Hepatic stellate cell (primary cell): ENCODE measurements around the gene PARP9.
"Not testable (repeated sequence)": the region's sequence is repeated elsewhere in the genome, so short reads cannot be mapped to it uniquely, and the experiment has no call there.

Experiments used
- DNase-seq: peaks from one replicate; pipeline ENCODE4 v3.0.0; 2011; ENCODE audit warnings: low spot score

PARP9 gene

DNA sequence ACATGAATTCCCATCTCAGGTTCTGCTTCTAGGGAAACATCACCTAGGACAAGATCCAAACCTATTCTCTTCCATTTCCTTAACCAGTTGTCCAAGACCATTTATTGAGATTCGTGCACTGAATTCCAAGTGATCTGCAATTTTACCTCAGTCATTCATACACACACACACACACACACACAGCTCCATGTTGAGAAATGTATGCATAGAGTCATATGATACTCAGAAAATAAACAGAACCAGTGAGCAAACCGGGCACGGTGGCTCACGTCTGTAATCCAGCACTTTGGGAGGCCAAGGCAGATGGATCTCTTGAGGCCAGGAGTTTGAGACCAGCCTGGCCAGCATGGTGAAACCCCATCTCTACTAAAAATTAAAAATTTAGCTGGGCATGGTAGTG lies 43.2 kb downstream of the PARP9 start:
- no peak for DNase-seq

GRCh38 chr3:122519693-122520092 lies 44.4 kb downstream of the PARP9 start:
- DNase-seq, result no peak

GRCh38 chr3:122516846-122517360 lies 47.2 kb downstream of the PARP9 start:
- no peak for DNase-seq

DNA sequence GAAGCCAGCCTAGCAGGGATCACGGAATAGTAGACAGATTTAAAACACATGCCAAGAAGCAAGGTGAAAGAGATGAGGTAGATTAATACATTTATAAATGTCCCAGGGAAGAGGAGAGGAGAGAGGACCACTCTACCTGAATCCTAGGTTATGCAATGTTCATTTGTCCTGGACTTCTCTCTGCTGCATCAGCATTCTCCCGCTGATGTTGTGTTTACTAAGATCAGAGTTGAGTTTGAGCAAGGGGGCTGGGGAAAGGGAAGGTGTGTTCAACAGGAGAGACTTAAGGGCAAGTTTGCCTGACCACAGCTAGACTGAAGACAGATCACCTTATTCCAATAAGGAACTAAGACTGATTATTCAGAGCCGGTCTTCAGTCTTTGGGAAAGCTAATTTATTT lies 48.2 kb downstream of the PARP9 start:
- DNase-seq, result no peak

DNA sequence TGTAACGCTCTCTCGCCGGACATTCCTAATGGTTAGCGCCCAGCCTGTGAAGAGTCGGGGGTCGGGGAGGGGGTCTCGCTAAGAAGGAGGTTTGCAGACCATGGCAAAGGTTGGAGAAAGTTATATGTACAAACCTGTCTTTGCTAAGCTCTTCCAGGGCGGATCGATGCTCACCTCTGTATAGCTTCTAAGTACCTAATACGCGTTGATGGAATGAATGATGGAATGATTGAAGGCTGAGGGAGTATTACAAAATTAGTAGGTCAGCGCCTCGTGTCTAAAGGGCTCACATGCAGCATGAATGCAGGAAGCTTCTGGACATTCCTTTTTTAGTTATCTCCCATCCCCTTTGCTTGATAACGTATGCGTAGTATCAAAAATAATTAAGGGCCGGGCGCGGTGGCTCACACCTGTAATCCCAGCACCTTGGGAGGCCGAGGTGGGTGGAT lies 49.1 kb downstream of the PARP9 start:
- DNase-seq, result no peak

- DNase-seq, result peak; percentile 94
Observed at GRCh38 chr3:122514123-122515019, 49.7 kb downstream of the PARP9 start, which contains the start of gene KPNA1. TSS of gene KPNA1 (minus strand) at chr3:122514939. CDS start at chr3:122496565, 18,374 bp downstream.

- no peak for DNase-seq
Observed at GRCh38 chr3:122513386-122514122, 50.5 kb downstream of the PARP9 start.

DNA sequence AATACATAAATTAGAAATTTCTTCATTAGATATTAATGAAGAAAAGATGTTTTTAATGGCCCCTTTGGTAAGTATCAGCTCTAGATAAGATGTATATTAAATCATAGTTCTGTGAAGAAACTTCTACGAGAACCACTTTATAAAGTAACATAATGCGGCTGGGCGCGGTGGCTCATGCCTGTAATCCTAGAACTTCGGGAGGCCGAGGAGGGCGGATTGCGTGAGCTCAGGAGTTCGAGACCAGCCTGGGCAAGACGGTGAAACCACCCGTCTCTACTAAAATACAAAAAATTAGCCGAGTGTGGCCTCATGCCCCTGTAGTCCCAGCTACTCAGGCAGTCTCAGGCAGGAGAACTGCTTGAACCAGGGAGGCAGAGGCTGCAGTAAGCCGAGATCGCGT lies 51.8 kb downstream of the PARP9 start:
- DNase-seq, result no peak

DNA sequence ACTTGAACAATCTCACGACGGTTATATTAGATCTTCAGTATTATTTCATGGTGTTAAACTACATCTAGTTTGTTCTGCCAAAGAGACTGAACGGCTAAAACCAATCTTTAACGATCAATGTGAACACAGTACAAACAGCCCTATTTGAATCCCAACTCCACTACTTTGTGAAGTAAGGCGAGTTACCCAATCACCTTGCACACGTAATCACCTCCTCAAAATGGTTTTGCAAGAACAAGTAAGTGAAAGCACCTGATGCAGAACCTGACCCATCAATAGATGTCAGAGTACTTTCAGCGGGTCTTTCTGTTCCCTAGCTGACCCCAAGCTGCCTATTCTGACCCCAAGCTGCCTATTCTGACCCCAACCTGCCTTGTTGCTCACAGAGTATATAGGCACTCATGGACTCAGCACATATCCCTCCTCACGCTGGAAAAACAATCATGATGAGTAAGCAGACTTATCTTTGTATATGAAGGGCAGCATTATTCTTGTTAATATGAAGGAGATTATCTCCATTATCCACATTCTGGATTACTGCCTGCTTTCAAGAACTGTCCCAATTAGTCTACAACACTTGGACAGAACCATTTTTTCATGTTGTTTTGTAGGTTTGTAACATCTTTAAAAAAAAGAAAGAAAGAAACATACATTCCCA lies 53.1 kb downstream of the PARP9 start:
- DNase-seq, result no peak

GRCh38 chr3:122508944-122509343 lies 55.2 kb downstream of the PARP9 start:
- DNase-seq, result not testable (repeated sequence)

DNA sequence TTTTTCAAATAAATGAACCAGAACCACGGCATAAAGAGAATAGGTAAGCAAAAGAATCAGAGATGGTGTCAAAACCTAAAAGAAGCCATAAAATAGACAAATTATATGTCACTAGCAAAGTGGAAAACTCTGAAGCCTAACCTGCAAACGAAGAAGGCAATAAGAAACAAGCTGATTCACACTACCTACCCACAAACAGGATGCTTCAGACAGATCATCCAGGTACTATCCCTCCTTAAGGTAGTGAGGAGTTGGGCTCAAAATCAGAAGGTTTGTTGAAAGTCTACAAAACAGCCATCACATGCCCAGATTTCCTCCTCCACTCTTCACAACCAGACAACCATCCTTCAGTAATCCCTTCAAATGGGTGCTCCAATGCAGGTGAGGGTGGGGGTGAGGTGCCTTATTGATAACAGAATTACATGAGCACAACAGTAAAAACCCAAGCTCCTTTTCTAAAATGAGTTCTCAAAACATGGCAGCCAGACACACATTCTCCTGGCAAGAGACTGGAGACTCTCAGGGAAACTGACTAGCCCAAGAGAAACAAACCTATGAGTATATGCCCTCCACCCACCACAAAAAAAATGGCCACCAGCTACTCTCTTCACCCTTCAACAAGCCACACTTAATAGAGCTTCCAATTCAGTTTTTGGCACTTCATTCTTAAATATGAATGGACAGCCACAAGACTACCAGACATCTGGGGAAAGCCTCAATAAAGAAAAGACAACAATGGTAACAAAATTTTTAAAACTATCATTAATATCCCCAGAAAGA lies 55.8 kb downstream of the PARP9 start:
- DNase-seq, result no peak

GRCh38 chr3:122506450-122506849 lies 57.6 kb downstream of the PARP9 start:
- DNase-seq, result no peak

GRCh38 chr3:122505676-122506075 lies 58.4 kb downstream of the PARP9 start:
- no peak for DNase-seq

DNA sequence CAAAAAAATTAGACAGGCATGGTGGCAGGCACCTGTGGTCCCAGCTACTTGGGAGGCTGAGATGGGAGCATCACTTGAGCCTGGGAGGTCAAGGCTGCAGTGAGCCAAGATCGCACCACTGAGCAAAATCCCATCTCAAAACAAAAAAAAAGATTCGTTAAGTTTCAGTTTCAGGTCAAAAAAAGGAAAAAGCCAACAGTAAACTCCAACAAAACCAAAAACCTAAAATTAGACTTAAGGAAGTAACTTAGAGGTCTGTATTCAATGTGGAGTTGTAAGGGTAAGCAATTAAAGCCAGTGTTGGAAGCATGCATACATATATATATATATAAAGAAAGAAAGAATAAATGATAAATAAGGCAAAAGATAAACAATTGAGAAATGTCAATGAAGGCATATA lies 61.2 kb downstream of the PARP9 start:
- no peak for DNase-seq

DNA sequence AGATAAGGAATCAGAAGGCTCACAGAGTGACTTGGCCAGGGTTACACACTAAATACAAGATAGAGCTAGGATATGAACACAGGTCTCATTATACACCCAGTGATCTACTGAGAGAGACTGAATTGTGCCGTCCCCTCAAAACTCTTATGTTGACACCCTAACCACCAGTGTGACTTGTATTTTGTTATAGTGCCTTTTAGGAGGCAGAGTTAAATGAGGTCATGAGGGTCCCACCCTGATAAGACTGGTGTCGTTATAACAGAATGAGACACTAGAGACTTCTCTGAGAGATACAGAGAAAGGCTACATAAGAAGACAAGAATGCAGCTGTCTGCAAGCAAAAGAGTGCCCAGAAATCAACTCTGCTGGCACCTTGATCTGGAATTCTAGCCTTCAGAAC lies 62.0 kb downstream of the PARP9 start:
- DNase-seq, result no peak

GRCh38 chr3:122500964-122501363 lies 63.1 kb downstream of the PARP9 start:
- DNase-seq, result not testable (repeated sequence)

DNA sequence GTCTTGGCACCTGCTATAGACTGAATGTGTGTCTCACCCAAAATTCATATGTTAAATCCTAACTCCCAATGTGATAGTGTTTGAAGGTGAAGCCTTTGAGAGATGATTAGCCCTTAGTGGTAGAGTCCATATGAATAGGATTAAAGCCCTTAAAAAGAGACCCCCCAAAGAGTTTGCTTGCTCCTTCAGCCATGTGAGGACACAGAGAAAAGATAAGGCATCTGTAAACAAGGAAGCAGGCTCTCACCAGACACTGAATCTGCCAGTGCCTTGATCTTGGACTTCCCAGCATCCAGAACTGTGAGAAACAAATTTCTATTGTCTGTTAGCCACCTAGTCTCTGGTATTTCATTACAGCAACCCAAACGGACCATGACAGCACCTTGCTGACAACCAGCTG lies 65.9 kb downstream of the PARP9 start:
- DNase-seq, result no peak

- peak; percentile 62 for DNase-seq
Observed at GRCh38 chr3:122497425-122497824, 66.7 kb downstream of the PARP9 start.

GRCh38 chr3:122496508-122496907 lies 67.6 kb downstream of the PARP9 start:
- DNase-seq, result no peak

- peak; percentile 4 for DNase-seq
Observed at GRCh38 chr3:122493296-122493695, 70.8 kb downstream of the PARP9 start.

- no peak for DNase-seq
Observed at GRCh38 chr3:122488262-122488973, 75.7 kb downstream of the PARP9 start.
